ENCODE results near the gene CCSAP.
"Not testable (repeated sequence)": the region's sequence is repeated elsewhere in the genome, so short reads cannot be mapped to it uniquely, and the experiment has no call there.

DNA sequence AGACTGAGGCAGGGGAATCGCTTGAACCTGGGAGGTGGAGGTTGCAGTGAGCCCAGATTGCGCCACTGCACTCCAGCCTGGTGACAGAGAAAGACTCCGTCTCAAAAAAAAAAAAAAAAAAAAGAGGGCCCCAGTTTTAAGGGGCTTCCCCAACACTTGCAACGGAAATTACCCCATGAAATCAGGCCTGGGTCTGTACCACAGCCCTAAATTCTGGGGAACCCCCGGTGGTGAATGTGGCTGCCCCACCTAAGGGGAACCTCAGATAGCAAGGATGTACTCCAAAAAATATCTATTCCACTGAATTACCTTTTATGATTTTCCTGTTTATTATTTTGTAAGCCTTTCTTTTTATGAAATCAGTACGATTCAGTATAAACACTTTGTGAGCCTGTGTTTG, 15.1 kb downstream of the CCSAP start:
- not testable (repeated sequence) for TF ChIP-seq POLR2A (IDR thresholded peaks at IDR 0.05)
- TF ChIP-seq, protein P1, sequence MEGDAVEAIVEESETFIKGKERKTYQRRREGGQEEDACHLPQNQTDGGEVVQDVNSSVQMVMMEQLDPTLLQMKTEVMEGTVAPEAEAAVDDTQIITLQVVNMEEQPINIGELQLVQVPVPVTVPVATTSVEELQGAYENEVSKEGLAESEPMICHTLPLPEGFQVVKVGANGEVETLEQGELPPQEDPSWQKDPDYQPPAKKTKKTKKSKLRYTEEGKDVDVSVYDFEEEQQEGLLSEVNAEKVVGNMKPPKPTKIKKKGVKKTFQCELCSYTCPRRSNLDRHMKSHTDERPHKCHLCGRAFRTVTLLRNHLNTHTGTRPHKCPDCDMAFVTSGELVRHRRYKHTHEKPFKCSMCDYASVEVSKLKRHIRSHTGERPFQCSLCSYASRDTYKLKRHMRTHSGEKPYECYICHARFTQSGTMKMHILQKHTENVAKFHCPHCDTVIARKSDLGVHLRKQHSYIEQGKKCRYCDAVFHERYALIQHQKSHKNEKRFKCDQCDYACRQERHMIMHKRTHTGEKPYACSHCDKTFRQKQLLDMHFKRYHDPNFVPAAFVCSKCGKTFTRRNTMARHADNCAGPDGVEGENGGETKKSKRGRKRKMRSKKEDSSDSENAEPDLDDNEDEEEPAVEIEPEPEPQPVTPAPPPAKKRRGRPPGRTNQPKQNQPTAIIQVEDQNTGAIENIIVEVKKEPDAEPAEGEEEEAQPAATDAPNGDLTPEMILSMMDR (IDR thresholded peaks at IDR 0.05), result not testable (repeated sequence)
